IMR-90 (cell line): ENCODE data around the gene GGA2.

Experiments
- BHLHE40 ChIP-seq: fragments of 150-350 bp; IDR thresholded peaks from 2 replicates; pipeline ENCODE4 v1.6.1; 2016; ENCODE audit warnings: mild to moderate bottlenecking, low read depth, low read length
- CEBPB ChIP-seq: IDR thresholded peaks from 2 replicates; pipeline ENCODE4 v1.6.1; 2012; ENCODE audit warnings: low read depth, low read length, improper control_type of control experiment
- CTCF ChIP-seq: conservative IDR thresholded peaks from 2 replicates; pipeline ENCODE4 v1.5.1; 2012; ENCODE audit warnings: mild to moderate bottlenecking, low read depth, low read length, improper control_type of control experiment
- FOS ChIP-seq: fragments of 150-350 bp; IDR thresholded peaks from 2 replicates; pipeline ENCODE4 v1.6.1; 2016; ENCODE audit warnings: low read depth, low read length
- MAFK ChIP-seq: IDR thresholded peaks from 2 replicates; pipeline ENCODE4 v1.6.1; 2012; ENCODE audit warnings: low read depth, low read length, improper control_type of control experiment
- MAZ ChIP-seq: IDR thresholded peaks from 2 replicates; pipeline ENCODE4 v1.6.1; 2012; ENCODE audit warnings: low read depth, mild to moderate bottlenecking, low read length, improper control_type of control experiment, moderate library complexity, borderline replicate concordance
- POLR2A ChIP-seq: IDR thresholded peaks from 2 replicates; pipeline ENCODE4 v1.6.1; 2012; ENCODE audit warnings: mild to moderate bottlenecking, low read depth, low read length
- RAD21 ChIP-seq: IDR thresholded peaks from 2 replicates; pipeline ENCODE4 v1.6.1; 2012; ENCODE audit warnings: low read length, improper control_type of control experiment
- RCOR1 ChIP-seq: IDR thresholded peaks from 2 replicates; pipeline ENCODE4 v1.6.1; 2012; ENCODE audit warnings: mild to moderate bottlenecking, low read length, improper control_type of control experiment; ENCODE audit not compliant: insufficient replicate concordance
- TF ChIP-seq, protein P1 (sequence below): fragments of 150-350 bp; IDR thresholded peaks from 2 replicates; pipeline ENCODE4 v1.6.1; 2017; ENCODE audit warnings: mild to moderate bottlenecking, antibody characterized with exemption, low read length, low read depth

GRCh38 chr16:23497543-23497868 lies 12.8 kb downstream of the GGA2 start:
- TF ChIP-seq CTCF (no peak), CEBPB (no peak), RAD21 (no peak), POLR2A (no peak), BHLHE40 (no peak), RCOR1 (no peak), FOS (no peak), MAZ (no peak), MAFK (no peak)
- TF ChIP-seq, protein P1, sequence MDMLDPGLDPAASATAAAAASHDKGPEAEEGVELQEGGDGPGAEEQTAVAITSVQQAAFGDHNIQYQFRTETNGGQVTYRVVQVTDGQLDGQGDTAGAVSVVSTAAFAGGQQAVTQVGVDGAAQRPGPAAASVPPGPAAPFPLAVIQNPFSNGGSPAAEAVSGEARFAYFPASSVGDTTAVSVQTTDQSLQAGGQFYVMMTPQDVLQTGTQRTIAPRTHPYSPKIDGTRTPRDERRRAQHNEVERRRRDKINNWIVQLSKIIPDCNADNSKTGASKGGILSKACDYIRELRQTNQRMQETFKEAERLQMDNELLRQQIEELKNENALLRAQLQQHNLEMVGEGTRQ: no peak
